GM19438 (cell line): ENCODE data around the gene NPB.

Experiments used
- ATAC-seq: cut with Tn5 transposase; IDR thresholded peaks from one replicate; pipeline ENCODE4 v1.9.1; 2021; ENCODE audit warnings: low read depth; ENCODE audit not compliant: unreplicated experiment

NPB gene

DNA sequence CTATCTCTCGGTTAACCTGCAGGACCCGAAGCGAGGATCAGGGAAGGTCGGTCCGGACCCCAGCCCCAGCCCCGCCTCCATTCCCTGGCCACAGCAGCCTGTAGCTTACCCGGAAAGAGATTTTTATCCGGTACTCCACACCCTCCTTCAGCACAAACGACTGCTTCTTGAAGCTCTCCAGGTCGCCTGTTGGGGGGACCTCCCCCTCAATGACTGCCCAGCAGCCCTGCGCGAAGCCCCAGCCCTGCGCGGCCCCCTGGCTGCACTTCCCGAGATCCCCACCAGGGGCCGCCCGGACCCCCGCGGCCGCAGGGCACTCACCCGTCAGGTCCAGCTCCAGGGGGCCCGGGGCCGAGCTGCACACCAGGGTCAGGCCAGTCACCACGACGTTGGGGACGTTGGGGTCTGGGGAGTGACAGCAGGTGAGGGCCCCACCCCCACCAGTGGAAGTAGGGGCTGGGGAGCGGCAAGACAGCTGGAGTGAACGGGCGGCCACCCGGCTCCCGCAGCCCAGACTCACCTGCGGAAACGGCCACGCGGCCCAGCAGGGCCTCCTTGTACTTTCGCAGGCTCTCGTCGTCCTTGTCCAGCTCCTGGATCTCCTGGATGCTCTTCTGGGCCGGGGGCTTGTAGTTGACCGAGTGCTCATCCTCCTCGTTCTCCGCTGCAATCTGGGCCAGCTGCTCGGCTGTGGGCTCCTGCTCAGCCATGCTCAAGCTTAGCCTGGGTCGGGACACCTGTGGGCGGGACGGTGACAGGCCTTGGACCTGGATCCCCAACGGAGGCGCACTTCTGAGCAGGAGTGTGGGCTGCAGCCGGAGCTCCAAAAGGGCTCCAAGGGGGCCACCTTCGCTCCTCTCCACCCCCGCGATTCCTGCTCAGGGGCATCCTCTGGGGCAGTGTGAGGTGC is 32.6 kb upstream of the NPB start:
- ATAC-seq: no peak

GRCh38 chr17:81870131-81870980 is 31.7 kb upstream of the NPB start:
- ATAC-seq: no peak

GRCh38 chr17:81870981-81871386 is 31.1 kb upstream of the NPB start, which contains the start of gene ARHGDIA:
TSS of gene ARHGDIA (minus strand) at chr17:81871337. CDS start at chr17:81869930, 1,407 bp downstream.
- no peak for ATAC-seq

DNA sequence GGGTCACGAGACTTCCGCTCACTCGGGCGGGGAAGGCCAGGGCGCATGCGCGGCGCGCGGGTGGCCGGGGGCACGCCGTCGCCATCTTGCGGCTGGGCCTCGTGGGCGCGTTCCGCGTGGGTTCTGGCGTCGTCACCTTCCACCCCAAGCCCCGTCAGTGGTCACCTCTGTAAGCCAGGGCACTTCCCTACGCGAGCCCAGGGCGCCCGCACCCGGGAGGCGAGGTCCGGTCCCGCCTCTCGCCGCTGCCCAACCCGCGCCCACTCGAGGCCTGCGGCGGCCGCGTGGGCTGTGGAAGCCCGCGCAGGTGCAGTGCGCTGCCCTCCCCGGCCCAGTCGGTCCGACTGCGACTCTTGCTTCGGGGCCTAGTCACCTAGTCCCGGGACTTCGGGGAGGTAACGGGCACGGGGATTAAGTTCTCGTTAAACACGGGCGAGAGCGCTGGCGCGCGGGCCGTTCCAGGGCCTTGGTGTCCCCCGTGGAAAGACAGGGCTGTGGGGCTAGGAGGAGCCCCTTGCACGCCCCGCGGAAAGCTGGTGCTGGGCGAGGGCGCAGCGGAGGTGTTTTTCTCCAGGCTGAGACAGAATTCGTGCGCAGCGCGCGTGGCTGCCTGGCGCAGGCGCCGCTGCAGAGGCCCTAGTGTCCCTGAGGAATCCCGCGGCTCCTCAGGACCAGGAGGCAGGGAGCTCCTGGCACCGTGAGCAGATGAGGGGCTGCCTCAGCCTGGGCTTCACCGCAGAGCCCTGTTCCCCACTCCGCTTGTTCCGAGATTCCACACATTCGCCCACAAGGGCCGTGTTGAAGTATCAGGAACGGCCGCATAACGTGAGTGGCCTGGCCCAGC is 30.4 kb upstream of the NPB start:
- no peak for ATAC-seq

GRCh38 chr17:81877569-81877968 is 24.5 kb upstream of the NPB start:
- ATAC-seq: no peak

GRCh38 chr17:81878294-81878693 is 23.7 kb upstream of the NPB start:
- no peak for ATAC-seq

GRCh38 chr17:81879121-81879520 is 22.9 kb upstream of the NPB start:
- no peak for ATAC-seq

GRCh38 chr17:81884520-81884919 is 17.5 kb upstream of the NPB start:
- no peak for ATAC-seq

GRCh38 chr17:81884968-81885367 is 17.1 kb upstream of the NPB start:
- no peak for ATAC-seq

- ATAC-seq: no peak
These were observed 16.6 kb upstream of the NPB start for GRCh38 chr17:81885454-81885853.

DNA sequence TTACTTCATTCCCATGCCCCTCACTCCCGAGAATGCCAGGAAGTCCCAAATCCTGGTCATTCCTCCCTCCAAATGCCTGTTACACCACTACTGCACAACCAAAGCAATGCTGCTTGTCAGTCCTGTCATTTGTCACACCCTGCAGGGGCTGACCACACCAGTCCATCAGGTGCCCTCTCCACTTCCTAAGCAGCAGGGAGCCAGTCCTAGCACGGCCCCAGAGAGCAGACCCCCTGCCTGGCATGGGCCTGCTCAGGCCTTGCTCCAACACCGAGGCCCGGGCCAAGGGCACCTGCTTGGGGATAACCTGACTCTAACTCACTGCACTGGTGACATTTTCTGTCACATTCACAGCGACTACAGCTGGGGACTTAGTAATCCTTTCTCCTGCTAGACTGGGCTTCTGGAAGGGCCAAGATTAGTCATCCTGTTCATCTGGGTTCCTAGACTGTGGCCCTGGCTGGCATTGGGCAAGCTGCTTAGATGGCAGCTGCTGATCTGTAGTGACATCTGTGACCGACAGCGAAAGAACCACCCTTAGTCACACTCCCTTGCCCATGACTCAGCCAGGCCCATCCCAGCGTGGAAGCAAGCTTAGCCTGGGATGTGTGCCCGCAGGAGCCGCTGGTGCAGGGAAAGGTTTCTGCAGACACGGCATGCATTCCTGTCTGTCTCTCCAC is 16.0 kb upstream of the NPB start:
- no peak for ATAC-seq

GRCh38 chr17:81888105-81888987 is 13.7 kb upstream of the NPB start:
- no peak for ATAC-seq

GRCh38 chr17:81888988-81889595 is 12.9 kb upstream of the NPB start:
- no peak for ATAC-seq

GRCh38 chr17:81889602-81890001 is 12.4 kb upstream of the NPB start:
- ATAC-seq: no peak

DNA sequence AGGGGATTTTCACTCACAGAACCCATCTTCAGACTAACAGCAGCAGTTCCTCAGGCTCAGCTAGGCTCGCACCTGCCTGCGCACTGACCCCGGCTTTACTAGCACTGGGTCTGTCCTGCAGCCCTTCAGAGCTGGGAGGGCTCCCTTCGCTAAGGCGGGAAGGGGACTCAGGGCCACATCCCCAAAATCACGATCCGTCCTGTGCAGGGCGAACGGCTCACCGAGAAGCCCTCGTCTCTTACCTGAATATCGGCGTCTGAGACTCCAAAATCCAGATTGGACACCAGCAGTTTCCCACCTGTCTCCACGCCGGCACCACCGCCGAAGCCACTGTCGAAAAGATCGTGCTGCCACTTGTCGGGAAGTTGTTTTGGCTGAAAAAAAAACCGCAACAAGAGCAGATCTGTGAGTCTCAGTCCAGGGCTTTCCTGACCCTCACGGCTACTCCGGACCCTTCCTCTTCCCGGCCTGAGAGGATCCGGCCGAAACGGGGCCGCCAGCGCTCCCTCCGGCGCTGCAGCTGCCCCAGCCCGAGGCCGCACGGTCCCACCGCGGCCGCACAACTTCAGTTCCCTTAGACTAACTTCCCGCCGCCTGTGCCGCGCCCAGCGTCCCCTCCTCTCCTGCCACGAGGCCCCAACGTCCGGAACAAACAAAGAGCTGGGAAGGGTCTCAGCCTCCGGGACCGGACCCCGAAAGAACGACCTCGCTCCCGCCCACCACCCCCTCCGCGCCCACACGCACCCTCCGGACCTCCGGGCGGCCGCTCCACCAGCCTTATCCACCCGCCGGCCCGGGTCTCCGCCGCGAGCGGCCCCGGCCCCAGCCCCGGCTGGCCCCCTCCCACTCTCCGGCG is 11.4 kb upstream of the NPB start:
- no peak for ATAC-seq

- peak; percentile 2 for ATAC-seq
These were observed 10.8 kb upstream of the NPB start for GRCh38 chr17:81891303-81891552.

- no peak for ATAC-seq
These were observed 6.6 kb upstream of the NPB start for GRCh38 chr17:81895400-81895799.
